ENCODE results near the gene DOCK7. TPM values are rescaled to one million over a fixed set of nuclear protein-coding genes. Genes with fewer than 3 reads are reported as not detected.

DOCK7 gene
- total RNA-seq, 1 donor, result 153 TPM

DNA sequence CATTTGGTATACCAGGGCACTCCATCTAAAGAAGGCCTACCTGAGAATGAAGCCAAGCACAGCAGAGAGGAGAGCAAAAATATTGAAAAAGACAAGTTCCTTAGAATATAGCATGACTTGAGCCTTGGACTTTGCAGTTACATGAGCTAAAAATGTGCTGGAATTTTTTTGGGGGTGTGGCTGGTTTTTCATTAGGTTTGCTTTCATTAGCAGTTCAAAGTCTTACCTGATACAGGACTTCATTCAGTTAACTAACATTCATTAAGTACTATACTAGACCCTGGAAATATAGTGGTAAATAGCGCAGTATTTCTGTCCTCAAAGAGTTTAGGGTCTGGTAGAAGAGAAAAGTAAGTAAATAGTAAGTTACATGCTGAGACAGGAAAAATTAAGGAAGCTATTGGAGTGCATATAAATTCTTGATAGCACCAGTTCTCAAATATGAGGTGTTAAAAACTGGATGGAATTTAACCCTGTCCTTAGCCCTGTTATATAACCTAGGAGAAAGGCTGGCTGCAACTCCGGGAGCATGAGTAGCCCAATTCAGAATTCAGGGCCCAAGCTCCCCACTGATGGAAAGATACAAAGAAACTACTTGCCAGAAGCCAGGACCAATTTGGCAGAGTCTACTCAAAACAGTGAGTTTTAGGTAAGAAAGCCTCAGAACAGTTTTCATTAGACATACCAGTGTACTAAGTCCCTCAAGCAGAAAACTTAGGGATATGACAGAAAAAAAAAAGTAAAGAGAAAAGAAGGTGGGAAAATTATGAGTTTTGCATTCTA is 3.1 kb upstream of the DOCK7 start:
- no peak for DNase-seq (ENCODE audit: low read depth)
- TF ChIP-seq, protein P1, sequence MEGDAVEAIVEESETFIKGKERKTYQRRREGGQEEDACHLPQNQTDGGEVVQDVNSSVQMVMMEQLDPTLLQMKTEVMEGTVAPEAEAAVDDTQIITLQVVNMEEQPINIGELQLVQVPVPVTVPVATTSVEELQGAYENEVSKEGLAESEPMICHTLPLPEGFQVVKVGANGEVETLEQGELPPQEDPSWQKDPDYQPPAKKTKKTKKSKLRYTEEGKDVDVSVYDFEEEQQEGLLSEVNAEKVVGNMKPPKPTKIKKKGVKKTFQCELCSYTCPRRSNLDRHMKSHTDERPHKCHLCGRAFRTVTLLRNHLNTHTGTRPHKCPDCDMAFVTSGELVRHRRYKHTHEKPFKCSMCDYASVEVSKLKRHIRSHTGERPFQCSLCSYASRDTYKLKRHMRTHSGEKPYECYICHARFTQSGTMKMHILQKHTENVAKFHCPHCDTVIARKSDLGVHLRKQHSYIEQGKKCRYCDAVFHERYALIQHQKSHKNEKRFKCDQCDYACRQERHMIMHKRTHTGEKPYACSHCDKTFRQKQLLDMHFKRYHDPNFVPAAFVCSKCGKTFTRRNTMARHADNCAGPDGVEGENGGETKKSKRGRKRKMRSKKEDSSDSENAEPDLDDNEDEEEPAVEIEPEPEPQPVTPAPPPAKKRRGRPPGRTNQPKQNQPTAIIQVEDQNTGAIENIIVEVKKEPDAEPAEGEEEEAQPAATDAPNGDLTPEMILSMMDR (IDR thresholded peaks at IDR 0.05; ENCODE audit: insufficient read depth, low read depth, low read length), result no peak
- no peak overlapping the region for H3K4me3 ChIP-seq (ENCODE audit: low read depth, low read length)

DNA sequence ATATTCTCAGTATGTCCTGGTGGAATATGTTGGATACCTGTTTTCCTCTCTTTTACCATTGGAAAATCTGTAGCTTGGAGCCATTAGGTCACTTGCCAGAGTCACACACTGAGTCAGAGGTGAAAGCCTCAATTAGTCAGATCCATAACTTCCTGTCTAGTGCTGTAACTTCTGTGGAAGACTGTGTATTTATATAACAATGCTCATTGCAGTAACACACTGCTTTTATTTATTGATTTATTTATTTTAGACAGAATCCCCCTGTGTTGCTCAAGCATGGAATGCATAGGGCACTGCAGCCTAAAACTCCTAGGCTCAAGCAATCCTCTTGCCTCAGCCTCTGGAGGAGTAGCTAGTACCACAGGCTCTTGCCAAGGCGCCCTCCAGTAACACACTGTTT is 1.3 kb upstream of the DOCK7 start:
- TF ChIP-seq, protein P1 (IDR thresholded peaks at IDR 0.05; ENCODE audit: insufficient read depth, low read depth, low read length), result no peak
- H3K4me3 ChIP-seq (ENCODE audit: low read depth, low read length), result peak overlapping the region; percentile 21
- DNase-seq (ENCODE audit: low read depth), result peak; percentile 58

GRCh38 chr1:62688687-62689085 is 500 bp upstream of the DOCK7 start:
- peak overlapping the region; percentile 86 for H3K4me3 ChIP-seq (ENCODE audit: low read depth, low read length)
- DNase-seq (ENCODE audit: low read depth), result peak; percentile 33
- TF ChIP-seq, protein P1 (IDR thresholded peaks at IDR 0.05; ENCODE audit: insufficient read depth, low read depth, low read length), result no peak

DNA sequence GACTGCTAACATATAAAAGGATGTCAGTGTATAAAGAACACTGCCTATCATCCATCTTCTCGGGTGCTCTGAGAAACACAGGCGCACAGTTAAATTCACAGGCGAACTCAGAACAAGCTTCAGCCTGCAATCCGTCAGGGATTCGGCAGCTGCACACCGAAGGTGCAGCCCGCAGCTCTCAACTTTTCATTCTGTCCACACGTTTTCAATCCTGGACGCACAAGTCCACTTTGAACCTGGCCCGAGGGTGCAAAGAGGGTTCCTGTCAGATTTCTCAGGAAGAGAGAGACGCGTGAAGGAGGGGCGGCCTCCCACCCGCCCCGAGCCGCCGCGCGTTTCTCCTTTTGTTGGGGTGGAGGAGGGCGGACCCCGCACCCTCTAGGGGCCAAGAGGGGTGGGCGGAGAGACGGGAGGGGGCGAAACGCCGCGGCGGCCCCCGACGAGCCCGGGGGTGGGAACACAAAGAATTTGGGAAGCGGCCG is 724 bp downstream of the DOCK7 start:
- peak; percentile 42 for DNase-seq (ENCODE audit: low read depth)
- TF ChIP-seq, protein P1 (IDR thresholded peaks at IDR 0.05; ENCODE audit: insufficient read depth, low read depth, low read length), result no peak
- peak overlapping the region; percentile 86 for H3K4me3 ChIP-seq (ENCODE audit: low read depth, low read length)

GRCh38 chr1:62686822-62687221 is 1.4 kb downstream of the DOCK7 start:
- no peak for DNase-seq (ENCODE audit: low read depth)
- TF ChIP-seq, protein P1 (IDR thresholded peaks at IDR 0.05; ENCODE audit: insufficient read depth, low read depth, low read length), result no peak
- peak overlapping the region; percentile 86 for H3K4me3 ChIP-seq (ENCODE audit: low read depth, low read length)

GRCh38 chr1:62685431-62685859 is 2.7 kb downstream of the DOCK7 start:
- peak; percentile 8 for DNase-seq (ENCODE audit: low read depth)
- no peak overlapping the region for H3K4me3 ChIP-seq (ENCODE audit: low read depth, low read length)
- TF ChIP-seq, protein P1 (IDR thresholded peaks at IDR 0.05; ENCODE audit: insufficient read depth, low read depth, low read length), result no peak

Measured in fibroblast of villous mesenchyme (primary cell).